HG03432 (cell line): Measurements from ENCODE around the gene PROX1.
A peak's percentile ranks its signal among the peaks of the same experiment; 100 is the strongest.

Source experiments
- ATAC-seq: cut with Tn5 transposase; IDR thresholded peaks from one replicate; pipeline ENCODE4 v1.9.1; 2021; ENCODE audit warnings: mild to moderate bottlenecking, moderate library complexity; ENCODE audit not compliant: unreplicated experiment

PROX1 gene

DNA sequence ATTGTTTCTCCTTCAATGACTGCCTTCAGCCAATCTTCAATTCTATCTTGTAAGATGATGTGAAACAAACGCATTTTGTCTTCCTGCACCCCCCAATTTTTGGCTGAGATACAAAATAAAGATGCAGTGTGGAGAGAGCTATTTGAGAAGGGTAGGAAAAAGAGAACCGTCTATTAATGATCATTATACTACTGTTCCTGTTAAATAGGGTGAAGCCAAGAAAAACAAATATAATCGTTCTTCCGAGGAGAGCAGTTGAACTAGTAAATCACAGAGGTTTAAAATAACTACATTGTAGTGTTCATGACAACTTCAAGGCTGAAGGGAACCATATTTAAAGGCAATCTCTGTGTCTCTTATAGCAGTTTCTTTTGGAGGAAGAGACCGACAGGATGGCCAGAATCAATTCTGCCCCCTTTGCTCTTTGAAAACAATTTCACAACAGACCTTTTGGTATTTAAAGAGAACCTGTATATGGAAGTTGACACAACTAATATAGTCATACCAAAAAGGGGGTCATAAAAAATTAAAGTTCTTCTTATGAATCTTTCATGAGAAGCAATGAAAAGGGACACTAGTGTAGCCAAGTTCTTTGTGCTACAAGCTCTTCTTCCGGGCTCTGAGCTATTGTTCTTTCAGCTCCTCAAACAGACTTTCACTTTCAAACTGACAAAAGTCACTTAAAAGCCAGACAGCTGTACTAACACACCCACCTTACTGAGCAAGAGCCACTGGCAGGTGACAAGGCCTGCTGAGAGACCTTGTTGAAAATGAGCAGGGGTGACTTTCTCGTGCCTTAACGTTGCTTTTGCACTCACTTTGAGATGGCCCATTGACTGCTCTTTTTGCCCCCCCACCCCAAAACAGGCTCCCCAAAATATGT, 30.9 kb downstream of the PROX1 start:
- ATAC-seq: peak; percentile 89

GRCh38 chr1:214019499-214019898, 31.7 kb downstream of the PROX1 start:
- ATAC-seq: no peak

DNA sequence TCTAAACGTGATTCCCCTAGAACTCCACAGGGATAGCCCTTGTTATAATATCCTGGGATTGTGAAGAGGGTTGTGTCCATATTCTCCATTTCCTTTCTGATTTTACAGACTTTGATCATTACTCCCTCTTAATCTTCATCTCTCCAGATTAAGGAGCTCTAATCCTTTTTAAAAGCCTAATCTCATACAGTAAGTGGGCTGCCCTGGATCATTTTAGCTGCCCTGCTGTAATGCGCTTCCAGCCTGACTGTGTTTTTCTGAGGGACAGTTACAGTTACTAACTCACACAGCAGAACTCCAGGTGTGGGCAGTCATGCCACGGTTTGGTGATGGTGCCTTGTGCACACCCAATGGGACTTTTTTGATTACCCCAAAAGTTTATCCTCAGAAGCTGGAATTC, 33.5 kb downstream of the PROX1 start:
- ATAC-seq: no peak

DNA sequence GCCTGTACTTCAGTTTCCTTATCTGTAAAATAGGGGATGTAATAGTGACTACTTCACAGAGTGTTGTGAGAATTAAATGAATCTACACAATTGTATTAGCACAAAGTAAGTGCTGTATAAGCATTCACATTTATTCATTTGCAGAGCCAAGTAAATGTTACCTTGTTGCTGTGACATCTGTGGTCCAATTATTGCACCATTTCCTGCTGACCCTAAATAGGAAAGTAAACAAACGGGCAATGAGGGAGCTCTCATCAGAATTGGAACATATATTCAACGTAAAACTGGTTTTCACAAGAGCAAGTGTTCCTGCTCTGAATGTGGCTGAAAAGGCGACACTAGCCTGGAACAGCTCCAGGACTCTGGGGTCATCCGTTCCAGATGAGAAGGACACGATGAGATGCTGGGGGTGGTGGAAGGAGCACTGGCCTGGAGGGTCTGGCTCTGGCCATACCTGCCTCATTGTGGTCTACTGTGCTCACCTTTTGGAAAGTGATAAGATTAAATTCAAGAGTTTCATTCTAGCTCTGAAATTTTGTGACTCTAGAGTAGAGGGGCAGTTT, 34.5 kb downstream of the PROX1 start:
- no peak for ATAC-seq

DNA sequence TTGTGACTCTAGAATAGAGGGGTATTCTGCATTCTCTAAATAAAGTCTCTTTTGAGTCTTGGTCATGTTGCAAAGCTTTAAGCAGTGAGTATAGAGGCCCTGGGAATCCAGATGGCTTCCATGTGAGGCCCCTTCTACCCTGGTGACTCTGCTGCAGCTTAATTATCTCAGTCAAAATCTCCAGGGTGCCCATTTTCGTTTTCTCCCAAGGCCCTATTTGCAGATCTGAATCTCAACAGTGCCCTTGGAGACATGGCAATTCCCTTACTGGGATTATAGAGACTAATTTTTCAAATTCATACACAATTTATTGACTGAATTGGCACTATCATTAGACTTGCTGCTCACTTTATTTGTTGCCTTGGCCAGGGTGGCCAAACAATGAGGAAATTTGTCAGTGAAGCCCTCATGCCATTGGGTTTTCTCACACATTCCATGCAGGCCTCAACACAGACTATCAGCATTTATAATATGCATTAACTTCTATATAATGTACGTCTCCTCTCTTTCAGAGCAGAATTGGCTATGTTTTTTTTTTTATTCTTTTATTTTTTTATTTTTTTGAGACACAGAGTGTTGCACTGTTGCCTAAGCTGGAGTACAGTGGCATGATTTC, 35.1 kb downstream of the PROX1 start:
- ATAC-seq: no peak

DNA sequence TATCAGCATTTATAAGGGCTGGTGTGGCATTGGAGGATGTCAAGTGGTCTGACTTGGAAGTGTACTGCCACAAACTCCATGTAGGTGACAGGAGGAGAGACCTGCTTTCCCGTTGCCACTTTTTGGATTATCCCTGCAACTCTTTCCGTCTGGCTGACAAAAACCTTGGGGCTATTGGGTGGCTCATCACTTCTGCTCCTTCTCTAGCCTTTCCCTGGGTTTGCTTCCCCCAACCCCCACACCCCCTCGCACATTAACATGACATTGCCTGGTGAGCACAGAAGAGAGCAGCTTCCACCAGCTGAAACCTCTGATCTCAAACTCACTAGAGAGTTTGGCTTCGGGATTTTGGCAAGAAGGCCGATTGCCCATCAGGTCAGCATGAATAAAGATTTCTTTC, 39.2 kb downstream of the PROX1 start:
- no peak for ATAC-seq

DNA sequence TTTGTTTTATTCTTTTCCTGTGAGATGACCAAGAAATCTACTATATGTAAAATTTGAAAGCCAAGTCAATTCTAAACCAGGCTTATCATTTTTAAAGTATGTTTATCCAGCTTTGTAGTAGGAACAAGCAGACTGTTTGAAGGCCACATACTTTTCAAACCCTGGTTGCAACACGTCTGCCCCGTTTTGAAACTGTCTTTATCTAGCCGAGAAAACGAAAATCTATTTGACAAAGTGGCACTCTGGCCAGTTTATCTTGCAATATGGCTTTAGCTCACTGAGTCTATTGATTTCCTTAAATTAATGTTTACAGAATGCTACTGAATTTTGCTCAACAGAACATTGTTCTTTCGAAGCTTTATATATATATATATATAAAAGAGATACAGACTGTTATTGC, 39.7 kb downstream of the PROX1 start:
- no peak for ATAC-seq

DNA sequence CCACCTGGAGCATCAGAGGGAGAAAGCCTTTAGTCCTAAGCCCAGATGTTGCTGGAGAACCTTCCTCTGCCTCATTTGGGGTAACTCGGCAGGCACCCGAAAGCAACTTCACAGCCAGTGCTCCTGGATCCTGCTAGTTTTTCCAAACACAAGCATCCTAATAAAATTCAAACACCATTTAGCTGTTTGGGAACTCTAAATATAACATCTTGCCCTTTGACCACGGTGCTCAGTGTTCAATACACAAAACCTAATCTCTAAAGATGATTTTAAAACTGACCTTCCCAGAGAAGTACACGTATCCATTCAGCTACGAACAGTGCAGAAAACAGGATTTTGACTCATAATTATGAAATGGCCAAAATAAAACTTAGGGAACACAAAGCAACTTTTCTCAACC, 40.3 kb downstream of the PROX1 start:
- no peak for ATAC-seq

DNA sequence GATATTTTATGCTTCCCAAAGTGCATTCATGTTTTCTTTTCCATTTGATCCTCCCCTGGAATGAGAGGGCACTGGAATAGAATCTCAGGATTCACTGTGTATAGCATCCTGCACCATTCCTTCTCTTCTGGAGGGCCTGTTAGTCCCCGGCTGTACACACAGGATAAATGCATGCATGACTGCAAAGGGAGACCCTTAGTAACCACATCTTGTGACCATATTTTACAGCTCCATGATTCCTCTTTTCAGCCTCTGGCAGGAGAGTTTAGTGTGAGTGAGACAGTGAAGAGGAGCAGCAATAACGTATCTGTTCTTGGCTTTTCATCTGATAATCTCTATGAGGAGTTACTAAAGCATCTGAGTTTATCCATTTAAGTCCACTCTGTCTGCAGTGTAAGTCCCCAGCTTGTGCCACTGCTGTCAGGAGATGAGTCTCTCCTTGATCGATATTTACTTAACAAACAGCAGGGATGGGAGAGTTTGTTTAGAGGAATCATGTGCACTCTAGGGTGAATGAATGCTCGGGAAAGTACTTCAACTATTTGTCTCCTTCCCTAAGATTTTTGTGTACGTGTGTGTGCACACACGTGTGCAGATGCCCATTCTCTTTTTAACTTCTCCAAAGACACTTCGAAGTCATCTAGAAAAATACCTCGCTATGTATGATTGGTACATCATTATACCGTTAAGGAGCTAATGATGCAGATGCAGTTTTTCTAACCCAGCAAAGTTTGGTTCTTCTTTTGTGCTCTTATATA, 41.1 kb downstream of the PROX1 start:
- ATAC-seq: no peak

GRCh38 chr1:214029796-214030195, 42.0 kb downstream of the PROX1 start:
- no peak for ATAC-seq

- ATAC-seq: no peak
Measured at GRCh38 chr1:214031267-214031650, 43.5 kb downstream of the PROX1 start.

DNA sequence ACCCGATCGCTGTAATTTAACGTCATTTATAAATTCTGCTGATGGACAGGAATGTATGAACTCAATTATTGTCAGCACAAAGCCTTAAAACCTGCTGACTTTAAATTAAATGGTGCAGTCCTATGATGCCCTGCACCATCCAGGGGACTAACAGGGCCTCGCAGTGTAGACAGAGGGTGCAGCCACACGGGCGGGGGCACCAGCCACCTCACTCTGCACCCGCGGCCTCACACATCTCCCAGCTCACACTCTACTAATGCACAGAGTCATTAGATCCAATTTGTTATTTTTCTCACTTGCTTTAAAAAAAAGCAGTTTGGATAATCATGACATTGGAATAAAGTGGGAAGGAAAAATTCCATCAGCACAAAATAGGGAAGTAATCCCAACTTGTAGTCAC, 49.7 kb downstream of the PROX1 start:
- no peak for ATAC-seq

DNA sequence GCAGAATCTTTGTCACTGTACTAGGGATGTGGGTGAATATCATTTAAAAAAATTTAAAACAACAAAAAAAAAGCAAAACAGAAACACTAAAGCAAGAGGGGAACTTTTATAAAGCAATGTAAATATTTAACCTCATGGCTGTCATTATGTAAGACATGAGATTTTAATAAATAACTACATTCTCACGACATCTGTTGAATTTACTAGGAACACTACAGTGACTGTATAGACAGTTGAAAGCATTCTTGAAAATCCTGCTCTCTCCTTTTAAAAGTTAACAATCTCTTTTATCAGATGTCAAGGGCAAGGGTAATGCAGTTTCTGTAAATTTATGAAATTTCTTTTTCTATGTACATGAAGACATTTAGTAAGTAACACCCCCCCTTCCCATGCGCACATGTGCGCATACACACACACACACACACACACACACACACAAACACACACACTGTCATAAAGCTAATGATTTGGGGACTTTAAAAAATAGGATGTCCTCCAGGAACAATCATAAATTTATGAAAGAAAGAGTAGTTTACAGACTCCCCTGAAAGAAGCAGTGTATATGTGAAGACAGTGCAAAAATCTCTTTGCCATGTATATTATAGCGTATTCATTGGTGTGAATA, 51.7 kb downstream of the PROX1 start:
- no peak for ATAC-seq

DNA sequence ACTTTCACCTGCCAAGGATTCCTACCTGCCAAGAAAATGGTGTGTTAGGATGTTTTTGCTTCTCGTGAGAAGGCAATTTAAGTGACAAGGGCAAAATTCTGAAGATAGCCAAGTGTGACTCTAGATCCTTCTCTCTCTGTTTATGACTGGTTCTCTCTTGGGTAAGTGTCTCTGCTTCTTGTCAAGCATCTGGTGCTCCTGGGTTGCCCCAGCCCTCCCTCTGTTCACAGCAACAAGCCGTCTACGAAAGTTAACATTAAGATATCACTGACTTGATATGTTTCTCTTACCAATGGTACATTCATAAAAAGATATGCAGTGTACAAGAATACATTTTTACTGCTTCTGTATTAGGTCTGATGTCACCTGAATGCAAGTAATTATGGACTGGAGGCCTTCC, 55.4 kb downstream of the PROX1 start:
- ATAC-seq: no peak

GRCh38 chr1:214044438-214045214, 56.9 kb downstream of the PROX1 start:
- ATAC-seq: no peak

DNA sequence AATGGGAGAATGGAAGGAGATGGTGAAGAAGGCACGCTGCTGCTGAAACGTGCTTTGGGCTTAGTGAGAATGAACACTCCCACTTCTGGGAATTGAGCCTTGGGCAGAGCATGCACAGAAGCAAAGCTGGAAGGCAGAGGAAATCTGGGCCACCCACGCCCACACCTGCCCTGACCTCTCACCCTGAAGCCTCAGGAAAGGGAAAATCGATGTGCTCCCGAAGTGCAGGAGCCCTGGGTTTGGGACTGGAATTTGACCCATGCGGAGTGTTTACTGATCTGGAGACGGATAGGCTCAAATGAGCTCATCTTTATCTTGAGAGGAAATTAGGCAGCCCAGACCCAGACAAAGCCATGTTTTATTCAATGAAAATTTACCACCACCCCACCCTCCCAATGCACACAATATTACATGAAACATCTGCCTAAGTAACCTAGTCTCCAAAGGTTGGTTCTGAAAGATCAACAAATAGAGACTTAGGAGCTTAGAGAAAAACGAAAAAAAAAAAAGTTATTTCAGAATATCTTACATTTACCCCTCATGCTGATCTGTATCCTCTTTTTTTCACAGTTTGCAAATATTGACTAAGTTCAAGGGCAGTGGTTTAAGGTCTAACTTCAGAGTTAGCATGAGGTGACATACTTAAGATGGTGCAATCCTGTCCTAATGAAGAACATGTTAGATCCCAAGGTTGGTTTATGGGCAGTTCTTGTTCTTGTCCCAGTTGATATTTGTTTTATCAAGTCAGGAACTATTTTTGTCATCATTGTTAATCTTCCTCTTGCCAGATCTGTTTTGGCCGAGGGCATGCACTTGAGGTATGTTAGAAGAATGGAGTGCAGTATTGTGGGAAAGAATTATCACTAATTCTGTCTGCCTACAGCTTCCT, 63.0 kb downstream of the PROX1 start:
- no peak for ATAC-seq

- ATAC-seq: no peak
Measured at GRCh38 chr1:214051786-214052185, 64.0 kb downstream of the PROX1 start.

- ATAC-seq: no peak
Measured at GRCh38 chr1:214058076-214058475, 70.3 kb downstream of the PROX1 start.

GRCh38 chr1:214066190-214066589, 78.4 kb downstream of the PROX1 start:
- ATAC-seq: no peak
